HG02610 (cell line): ENCODE measurements around the gene ARHGAP8.

Source experiments
- ATAC-seq: cut with Tn5 transposase; IDR thresholded peaks from one replicate; pipeline ENCODE4 v1.9.1; 2021; ENCODE audit warnings: mild to moderate bottlenecking, moderate library complexity; ENCODE audit not compliant: unreplicated experiment

The ARHGAP8 gene

DNA sequence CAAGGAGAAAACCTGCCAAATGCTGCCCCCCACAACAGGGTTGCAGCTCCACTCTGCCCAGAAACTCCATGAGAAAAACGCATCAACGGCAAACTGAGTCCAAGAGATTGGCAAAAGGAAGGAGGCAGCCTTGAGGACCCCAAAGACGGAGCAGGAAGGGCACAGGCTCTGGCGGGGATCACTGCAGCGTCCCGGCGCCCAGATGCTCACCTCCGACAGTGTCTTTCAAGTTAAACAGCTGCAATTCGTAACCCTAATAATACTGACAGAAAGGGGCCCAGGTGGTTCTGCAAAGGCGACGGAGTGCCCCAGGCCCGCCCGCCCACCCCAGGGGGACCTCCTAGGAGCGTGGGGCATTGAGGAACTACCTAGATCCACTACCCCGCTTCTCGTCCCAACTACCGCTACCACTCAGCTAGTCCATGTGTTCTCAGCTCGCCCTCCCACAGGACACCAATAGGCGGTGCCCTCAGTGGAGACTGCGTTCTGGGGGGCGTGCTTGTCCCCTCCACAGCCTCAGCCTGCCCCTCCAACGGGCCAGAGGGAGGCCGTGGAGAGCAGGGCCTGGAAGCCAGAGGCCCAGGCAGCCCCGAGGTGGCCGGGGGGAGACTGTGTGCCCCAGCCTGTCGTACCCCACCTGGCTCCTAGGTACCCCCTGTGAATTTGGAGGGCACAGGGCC lies 130.0 kb downstream of the ARHGAP8 start:
- ATAC-seq, result no peak

GRCh38 chr22:44883011-44883421 lies 130.6 kb downstream of the ARHGAP8 start:
- no peak for ATAC-seq

GRCh38 chr22:44884562-44884961 lies 132.2 kb downstream of the ARHGAP8 start:
- no peak for ATAC-seq

DNA sequence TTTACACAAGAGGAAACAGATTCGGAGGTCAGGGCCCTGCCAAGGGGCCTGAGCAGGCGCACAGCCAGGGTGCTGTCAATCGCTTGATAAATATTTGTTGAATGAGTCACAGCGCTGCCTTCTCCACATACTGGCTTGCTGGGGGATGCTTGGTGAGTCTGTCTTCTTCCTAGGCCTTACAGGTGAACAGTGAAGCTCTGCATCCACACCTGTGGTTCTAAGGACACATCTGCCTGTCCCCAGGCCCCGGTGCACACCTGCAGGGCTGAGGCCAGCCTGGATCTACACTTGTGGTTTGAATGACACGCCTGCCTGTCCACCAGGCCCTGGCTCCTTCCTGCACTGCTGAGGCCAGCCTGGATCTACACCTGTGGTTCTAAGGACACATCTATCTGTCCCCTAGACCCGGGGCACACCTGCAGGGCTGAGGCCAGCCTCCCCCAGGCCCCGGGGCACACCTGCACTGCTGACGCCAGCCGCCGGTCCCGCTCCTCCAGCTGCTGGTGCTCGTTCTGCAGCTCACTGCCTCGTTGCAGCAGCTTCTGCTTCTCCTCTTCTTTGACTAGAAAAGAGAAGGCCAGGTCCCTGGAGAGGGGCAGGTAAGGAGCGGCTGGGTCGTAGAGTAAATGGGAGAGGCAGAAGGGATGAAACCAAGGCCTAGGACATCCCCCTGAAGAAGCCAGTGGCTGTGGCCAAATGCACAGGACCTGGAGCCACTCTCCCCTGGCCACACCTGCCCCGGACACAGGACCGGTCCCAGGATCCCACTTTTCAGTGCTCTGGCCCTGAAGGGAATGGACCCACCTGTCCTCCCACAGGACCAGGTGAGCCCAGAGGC lies 132.8 kb downstream of the ARHGAP8 start:
- ATAC-seq, result no peak

GRCh38 chr22:44885806-44886360 lies 133.5 kb downstream of the ARHGAP8 start:
- no peak for ATAC-seq

DNA sequence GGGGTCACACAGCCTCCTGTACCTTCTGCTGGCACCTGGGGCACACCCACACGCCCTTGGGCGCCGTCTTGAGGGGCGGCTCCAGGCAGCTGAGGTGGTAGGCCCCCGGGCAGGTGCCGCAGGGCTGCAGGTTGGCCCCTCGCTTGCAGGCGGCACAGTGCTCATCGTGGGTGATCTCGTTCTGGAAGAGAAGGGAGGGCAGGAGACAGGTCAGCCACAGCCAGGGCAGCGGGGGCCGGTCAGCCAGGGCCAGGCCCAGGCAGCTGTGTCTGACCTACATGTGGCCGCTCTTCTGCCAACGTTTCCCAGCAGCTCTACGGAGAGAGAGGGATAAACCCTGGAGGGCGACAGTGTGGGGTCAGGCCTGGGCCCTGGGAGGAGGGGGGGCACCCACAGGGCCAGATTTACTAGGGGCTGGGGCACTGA lies 135.6 kb downstream of the ARHGAP8 start:
- no peak for ATAC-seq

- no peak for ATAC-seq
Observed at GRCh38 chr22:44888491-44889254, 136.3 kb downstream of the ARHGAP8 start.

DNA sequence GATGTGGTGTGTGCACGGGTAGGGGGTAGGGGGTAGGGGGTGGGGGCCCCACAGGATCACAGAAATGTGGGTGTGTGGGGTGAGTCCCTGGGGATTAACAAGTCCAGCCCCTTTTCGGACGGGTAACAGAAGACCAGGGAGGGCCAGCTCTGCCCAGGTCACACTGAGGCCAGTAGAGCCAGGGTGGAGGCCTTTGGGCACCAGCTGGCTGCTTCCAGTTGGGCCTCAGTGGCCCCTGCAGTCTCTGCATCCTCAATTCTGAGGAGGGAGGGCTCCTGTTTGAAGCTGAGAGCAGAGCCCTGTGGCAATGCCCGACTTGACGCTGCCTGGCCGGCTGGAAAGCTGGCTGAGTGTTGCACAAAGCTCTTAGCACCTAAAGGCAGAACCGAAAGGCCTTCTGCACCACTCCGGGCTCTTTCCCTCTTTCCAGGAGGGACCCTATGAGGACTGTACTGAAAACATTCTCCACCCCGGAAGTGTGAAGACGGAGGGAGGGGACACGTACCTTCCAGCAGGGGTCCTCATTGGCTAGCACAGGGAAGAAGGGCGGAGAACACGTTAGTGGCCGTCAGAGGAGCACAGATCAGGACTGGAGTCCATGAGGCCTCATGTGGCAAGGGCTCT lies 137.0 kb downstream of the ARHGAP8 start:
- ATAC-seq, result no peak

GRCh38 chr22:44890416-44891292 lies 138.3 kb downstream of the ARHGAP8 start:
- ATAC-seq, result no peak

DNA sequence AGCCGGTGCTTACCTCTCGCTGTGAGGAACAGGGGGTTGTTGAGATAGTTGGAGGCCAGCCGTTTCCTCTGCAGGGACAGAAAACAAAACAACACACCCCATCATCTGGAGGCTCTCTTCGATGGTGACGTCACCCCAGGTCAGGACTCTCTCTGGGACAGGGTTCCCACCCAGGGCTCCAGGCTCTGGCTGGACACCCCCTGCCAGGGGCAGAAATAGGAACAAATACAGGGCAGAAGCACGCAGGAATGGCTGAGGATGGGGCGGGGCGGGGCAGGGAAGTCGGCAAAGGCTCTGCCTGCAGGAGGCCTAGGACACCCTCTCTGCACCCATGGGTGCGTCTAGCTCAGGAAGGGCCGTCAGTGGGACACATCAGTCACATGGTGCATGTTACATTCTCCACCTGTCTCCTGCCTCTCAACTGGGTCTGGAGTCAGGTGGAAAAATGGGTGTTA lies 138.9 kb downstream of the ARHGAP8 start:
- ATAC-seq, result no peak

DNA sequence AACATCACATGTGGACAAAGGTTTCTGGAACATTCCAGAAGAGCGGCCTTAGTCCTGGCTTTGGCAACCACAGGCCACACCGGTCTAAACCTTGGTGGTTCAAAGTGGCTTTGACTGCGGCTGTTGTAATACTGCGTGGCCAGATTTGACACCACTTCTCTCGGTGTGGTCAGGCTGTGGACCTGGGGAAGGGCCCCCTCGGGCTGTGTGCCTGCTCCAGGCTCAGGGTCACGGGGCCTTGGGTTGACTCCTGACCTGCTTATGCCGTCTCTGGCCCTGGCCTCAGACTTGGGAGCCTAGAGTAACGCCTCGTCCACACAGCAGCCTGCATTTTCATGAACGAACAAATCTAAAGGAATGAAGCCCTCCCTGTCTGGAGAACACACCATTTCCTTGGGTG lies 139.4 kb downstream of the ARHGAP8 start:
- ATAC-seq, result no peak

- no peak for ATAC-seq
Observed at GRCh38 chr22:44892243-44892642, 139.9 kb downstream of the ARHGAP8 start.

- ATAC-seq, result no peak
Observed at GRCh38 chr22:44892803-44893730, 140.7 kb downstream of the ARHGAP8 start.

DNA sequence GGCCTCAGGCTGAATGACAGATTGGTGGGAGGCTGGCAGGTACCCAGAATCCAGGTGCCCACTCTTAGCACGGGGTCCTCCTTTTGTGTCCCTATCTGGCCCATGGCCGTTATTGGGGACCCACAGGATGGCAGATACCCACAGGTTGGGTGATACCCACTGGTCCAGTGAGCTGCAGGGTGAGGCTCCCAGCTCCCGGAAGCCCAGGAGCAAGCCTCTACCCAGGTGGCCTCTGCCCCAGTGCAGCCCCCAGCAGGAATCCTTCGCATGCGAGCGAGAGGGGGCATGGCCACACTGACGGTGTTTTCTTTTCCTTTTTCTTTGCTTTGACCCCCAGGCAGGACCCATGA lies 141.3 kb downstream of the ARHGAP8 start:
- ATAC-seq, result no peak

DNA sequence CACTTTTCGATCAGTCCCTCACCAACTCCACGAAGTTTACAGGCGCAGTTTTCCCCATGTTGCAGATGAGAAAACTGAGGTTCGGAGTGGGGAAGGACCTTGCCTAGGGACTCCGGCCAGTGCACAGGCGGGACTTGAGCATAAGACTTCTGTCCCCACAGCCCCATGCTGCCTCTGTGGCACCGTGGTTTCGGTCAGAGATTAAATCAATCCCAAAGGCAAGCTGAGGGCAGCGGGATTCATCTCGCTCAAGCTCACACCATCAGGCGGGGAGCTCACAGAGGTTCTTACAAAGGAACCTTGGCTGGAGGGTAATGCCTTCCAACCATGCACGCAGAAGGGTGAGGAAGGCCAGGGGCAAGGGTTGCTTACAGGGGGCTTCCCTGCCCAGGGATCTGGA lies 141.9 kb downstream of the ARHGAP8 start:
- no peak for ATAC-seq

GRCh38 chr22:44894782-44895181 lies 142.4 kb downstream of the ARHGAP8 start:
- ATAC-seq, result no peak

DNA sequence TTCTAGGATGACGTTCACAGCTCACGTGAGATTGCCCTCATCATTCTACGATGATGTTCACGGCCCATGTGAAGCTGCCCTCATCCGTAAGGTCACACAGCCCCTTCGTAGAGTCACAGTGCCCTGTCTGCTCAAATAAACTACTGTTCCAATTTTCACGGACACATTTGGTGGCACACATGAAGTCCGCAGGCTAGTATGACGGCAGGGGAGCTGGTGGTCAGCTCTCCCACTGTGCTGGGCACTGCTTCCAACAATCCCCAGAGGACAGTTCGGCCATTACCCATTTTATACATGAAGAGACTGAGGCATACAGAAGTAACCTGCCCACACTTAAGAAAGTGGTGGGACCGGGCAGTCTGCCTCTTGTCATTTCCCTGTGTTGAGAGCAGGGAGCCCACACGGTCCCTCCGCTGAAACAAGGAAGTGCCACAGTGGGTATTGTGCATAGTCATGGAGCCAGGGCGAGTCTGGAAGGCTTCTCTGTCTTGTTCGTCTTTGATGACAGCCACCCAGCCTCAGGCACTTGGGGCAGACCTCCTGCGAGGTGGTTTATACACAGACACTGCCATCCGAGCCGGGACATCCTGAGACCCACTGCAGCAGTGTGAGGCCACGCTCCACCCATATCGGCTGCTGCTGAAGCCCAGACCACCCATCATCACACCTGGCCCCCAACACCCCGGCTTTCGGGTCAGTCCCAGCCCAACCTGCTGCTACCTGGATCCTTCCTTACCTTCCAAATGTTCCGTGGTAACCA lies 143.1 kb downstream of the ARHGAP8 start:
- ATAC-seq, result no peak

DNA sequence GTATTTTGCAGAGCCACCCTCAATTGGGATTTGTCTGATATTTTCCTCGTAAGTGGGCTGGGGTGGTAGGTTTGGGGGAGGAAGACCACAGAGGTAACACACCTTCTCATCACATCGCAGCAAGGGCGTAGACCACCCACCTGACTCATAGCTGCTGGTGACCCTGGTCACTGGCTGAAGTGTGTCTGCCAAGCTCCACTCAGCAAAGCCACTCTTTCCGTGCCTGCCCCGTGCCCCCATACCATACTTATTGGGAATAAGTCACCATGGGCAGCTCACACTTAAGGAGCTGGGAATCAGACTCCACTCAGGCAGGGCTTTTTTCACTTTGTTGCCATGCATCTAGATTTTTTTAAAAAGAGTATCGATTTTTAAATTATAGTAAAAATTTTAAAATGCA lies 145.9 kb downstream of the ARHGAP8 start:
- no peak for ATAC-seq
